CD1c-positive myeloid dendritic cell (primary cell): ENCODE measurements around the gene REEP3.
A peak's percentile ranks its signal among the peaks of the same experiment; 100 is the strongest.

Source experiments
- DNase-seq: peaks from one replicate; pipeline ENCODE4 v3.0.0-alpha.2; 2016; ENCODE audit errors: extremely low spot score

Gene REEP3

DNA sequence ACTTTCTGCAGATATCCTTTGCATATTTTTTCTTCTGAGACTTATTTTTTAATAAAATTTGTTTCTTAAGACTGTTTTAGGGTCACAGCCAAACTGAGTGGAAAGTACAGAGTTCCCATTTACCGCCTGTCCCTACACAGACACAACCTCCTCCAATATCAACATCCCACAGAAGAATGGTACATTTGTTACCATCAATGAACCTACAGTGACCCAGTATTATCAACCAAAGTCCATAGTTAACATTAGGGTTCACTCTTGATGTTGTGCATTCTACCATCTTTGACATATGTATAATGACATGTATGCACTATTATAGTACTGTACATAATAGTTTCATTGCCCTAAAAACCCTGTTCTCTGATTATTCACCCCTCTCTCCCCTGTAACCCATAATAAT lies 14.6 kb upstream of the REEP3 start:
- no peak for DNase-seq

DNA sequence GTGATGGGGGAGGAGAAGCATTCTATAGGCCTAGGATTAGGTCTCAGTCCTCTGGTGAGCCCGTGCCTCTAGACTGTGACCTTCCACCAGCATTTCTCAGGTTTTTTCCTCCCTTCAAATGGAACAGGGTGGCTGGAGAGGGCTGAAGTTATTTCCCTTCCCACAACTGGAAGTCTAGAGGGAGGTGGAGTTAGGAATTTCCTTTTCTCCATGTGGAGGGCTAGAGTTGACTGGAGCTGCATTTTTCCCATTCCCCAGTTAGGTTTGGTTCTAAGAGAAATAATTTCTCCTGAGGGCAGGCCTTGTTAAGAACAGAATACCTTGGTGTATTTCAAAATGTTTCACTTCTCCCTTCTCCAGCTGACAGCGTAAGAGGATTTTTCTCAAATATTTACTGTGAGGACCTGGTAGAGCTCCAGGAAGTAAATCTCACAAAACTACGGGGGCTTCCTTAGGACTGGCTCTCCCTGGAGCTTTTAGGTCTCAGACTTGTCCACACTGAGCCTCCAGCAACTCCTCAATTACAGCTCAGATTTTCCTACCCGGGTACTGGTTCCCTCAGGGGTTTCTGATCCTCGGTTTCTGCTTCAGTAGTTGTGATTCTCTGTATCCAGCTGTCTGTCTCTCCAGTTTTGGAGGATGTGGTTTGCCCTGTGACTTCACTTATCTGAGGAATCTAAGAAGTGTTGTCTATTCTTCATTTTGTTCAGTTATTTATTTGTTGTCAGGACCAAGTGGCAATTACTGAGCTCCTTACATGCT lies 6.0 kb upstream of the REEP3 start:
- peak; percentile 7 for DNase-seq

- DNase-seq, result no peak
Observed at GRCh38 chr10:63516207-63516606, 5.0 kb upstream of the REEP3 start.

- no peak for DNase-seq
Observed at GRCh38 chr10:63518690-63519288, 2.4 kb upstream of the REEP3 start.

GRCh38 chr10:63521416-63522276 lies 445 bp downstream of the REEP3 start:
- DNase-seq, result peak; percentile 80

GRCh38 chr10:63522277-63522687 lies 1.1 kb downstream of the REEP3 start:
- DNase-seq, result peak; percentile 7

DNA sequence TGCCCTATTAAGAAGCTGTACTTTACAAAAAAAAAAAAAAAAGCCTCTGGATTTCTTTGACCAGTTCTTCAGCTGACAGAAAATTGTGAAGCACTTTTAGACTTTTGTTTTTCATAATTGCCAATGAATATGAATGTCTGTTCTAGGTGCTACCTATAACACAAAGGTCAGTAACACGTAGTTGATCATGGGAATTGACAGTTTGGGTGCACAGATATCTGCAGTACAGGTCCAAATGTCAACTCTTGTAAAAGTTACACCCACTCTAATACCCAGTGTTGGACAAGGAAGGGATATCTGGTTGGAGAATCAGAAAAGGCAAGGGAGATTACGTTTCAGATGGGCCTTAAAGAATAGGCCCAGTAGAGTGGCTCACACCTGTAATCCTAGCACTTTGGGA lies 1.8 kb downstream of the REEP3 start:
- DNase-seq, result no peak

DNA sequence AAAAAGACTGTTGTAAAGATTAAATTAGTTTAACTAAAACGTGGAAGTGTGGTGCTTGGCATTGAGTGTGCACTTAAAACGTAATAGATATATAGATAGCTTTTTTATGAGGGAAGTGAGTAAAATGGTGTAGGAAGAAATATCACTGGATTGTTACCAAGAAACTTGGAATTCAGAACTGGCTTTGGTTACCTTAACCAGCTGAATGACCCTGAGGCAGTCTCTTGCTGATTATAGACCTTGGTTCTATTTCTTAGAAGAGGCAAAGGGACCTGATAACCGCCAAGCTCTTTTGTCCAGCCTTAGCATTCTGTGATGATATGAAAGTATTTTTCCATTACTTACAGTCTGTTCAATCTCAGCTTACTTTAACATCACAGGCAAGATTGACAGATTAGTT lies 3.8 kb downstream of the REEP3 start:
- DNase-seq, result no peak

DNA sequence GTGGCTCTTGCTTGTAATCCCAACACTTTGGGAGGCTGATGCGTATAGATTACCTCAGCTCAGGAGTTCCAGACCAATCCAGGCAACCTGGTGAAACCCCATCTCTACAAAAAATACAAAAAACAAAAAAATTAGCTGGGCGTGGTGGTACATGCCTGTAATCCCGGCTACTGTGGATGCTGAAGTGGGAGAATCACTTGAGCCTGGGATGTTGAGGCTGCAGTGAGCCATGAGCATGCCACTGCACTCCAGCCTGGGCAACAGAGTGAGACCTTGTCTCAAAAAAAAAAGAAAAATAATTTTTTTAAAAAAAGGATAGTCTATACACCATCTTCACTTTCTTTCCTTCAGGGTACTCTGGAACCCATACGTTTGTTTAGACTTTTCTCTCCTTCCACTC lies 6.2 kb downstream of the REEP3 start:
- DNase-seq, result no peak

DNA sequence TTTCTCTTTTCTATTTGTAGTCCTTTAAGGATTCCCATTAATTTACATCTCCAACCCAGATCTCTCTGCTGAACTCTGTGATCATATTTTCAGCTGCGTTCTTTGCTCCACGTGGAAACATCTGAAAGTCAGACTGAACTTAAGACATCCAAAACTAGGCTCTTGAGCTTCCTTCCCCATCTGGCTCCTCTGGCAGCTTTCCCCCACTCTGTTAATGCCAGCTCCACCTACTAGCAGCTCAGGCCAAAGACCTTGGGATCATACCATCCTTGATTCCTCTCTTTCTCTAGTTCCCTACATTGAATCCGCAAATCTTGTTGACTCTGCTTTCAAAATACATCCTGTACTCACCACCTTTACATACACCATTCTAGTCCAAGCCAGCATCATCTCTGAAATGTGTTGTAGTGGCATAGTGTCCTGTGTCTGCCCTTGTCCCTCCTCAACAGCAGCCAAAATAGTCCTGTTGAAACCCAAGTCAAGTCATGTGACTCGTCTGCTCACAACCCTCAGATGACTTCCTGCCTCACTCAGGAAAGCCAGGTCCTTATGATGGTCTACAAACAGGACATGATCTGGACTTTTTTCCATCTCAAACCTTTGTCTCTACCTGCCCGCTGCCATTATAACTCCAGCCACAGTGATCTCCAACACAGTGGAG lies 7.0 kb downstream of the REEP3 start:
- DNase-seq, result no peak

GRCh38 chr10:63530409-63530808 lies 9.2 kb downstream of the REEP3 start:
- DNase-seq, result no peak

GRCh38 chr10:63534723-63535122 lies 13.5 kb downstream of the REEP3 start:
- no peak for DNase-seq

DNA sequence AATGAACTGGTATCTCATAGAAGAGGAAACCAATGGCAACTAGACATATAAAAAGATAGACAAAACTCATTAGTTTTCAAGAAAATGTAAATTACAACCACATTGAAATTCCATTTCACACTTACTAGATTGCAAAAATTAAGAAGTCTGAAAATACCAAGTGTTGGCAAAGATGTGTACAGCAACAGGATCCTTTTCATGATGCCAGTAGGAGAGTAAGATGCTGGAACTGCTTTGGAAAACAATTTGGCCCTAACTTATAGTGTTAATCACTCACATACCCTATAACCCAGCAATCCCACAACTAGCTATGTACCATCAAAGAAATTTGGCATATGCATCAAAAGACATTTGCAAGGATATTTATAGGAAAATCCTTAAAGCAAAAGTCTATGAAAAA lies 15.5 kb downstream of the REEP3 start:
- no peak for DNase-seq

GRCh38 chr10:63537536-63537935 lies 16.3 kb downstream of the REEP3 start:
- DNase-seq, result no peak

DNA sequence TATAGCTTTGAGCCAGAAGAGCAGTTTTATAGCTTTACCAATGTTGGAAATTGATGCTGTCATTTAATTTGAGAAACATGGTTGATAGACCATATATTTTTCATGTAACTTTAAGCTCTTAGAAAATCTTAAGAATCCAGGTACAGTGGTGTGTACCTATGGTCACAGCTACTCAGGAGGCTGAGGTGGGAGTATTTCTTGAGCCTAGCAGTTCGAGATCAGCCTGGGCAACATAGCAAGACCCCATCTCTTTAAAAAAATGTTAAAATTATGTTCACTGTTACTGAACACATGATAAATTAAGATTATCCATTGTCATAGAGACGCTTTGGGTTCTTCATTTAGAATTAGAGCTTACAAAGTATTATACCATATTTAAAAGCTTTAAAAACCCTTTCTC lies 18.2 kb downstream of the REEP3 start:
- no peak for DNase-seq

DNA sequence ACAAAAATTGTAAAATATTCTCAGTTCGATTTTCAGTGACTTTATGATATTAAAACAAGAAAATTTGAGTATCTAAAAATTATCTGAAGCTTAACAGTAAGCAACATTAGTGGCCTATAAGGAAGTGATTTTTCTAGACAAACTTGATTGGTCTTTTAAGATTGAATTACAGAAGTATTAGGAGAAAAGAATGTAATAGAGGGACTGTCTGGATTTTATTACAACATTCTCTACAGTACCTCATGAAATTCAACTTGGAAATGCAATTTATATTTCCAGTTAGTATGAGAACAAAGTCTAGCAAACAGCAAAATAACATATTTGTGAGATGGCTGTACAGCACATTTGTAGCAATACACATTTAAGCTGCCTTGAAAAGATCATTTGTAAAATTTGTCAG lies 18.8 kb downstream of the REEP3 start:
- DNase-seq, result no peak

DNA sequence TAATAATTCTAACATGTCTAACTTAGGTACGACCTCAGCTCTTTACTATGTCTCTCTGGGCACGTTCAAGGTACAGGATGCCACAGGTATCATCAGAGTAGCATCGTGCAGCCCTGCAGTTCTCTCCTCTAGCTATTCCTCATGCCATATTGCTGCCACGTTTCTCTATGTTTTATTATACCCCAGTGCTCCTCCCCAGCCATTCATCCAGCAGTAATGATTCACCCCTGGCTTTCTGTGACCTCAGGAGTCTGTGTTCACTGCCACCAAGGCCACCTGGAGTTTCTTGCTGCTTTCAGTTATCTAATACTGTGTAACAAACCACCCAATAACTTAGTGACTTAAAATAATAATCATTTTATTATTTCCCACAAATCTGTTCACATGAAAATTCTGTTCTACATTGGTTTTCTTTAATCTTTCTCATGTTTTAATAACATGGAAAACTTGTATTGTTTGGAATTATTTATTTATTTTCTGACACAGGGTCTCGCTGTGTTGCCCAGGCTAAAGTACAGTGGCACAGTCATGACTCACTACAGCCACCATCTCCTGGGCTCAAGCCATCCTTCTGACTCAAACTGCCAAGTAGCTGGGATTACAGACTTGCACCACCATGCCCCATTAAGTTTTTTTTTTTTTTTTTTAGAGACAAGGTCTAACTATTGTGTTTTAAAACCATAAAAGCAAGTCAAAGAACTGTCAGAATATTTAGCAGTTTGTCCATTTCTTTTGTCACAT lies 21.8 kb downstream of the REEP3 start:
- no peak for DNase-seq

- DNase-seq, result no peak
Observed at GRCh38 chr10:63543576-63543962, 22.4 kb downstream of the REEP3 start.

DNA sequence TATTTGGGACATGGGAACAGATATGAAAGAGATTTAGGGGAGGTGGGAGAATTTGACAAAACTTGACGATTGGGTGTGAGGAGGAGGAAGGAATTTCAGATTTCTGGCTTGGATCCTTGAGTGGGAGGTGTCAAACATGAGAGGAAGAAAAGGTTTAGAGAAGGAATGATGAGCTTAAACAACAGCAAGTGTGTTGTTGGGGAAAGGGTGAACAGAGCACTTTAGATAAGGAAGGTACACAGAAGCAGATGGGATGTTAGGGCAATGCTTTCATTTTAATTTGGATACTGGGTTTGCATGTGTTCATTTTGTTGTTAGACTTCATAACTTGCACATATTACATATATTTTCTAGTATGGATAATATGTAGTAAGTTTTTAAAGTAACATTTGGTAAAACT lies 23.2 kb downstream of the REEP3 start:
- DNase-seq, result no peak

- DNase-seq, result no peak
Observed at GRCh38 chr10:63547628-63548360, 26.6 kb downstream of the REEP3 start.

DNA sequence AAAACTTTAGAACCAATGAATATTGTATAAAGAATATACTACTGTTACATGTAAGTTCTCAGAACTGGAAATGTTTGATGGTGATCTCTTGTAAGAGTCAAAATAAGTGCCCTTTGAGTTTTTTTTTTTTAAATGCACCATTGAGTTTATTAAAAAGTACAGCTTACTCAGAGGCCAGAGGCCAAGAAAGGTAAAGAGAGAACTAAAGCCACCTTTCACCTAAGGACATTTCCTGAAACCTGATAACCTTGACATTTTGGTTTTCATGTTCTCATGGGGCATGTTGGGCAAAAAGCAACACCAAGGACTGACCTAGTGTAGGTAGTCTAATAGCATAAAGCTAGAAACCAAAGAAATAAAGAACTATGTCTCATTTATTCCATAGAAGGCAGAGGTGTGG lies 27.7 kb downstream of the REEP3 start:
- no peak for DNase-seq
